HepG2 (cell line): ENCODE data around the gene RABEP2. TPM values are rescaled to one million over a fixed set of nuclear protein-coding genes. Genes with fewer than 3 reads are reported as not detected.
A peak's percentile ranks its signal among the peaks of the same experiment; 100 is the strongest.

ENCODE experiments used
- ATAC-seq: fragments of 200-7000 bp; cut with Tn5 transposase; 3 replicates; pipeline ENCODE4 v1.9.1; 2020; ENCODE audit warnings: mild to moderate bottlenecking, moderate library complexity
- BruUV-seq: library from RNA; stranded (reverse); fragments of 400-500 nt; replicated peaks from 2 replicates; lab custom pipeline; 2021; lab: Mats Ljungman, UMichigan
- CTCF ChIA-PET: fragments of 300-600 bp; formaldehyde crosslinking; extraction: SDS; loops from one replicate; lab custom pipeline; 2021; ENCODE audit warnings: low total read pairs, inconsistent platforms, low intra/inter-chr PET ratio; lab: Yijun Ruan, JAX
- POLR2A ChIA-PET: fragments of 350-600 bp; sonication (Branson Sonifier 250); formaldehyde crosslinking; loops from one replicate; lab custom pipeline; 2020; ENCODE audit warnings: antibody characterized with exemption, inconsistent platforms; lab: Yijun Ruan, JAX
- DNase-seq: peaks from one replicate; pipeline ENCODE4 v3.0.0-alpha.2; 2015; ENCODE audit warnings: low spot score
- FAIRE-seq: peaks from 3 replicates; lab custom pipeline; 2011; peaks lifted over from hg19 to GRCh38; lab: Jason Lieb, UNC
- H2AFZ ChIP-seq: one replicate; pipeline ENCODE4 v1.6.1; 2011; ENCODE audit warnings: low read length, inconsistent platforms
- H3K27ac ChIP-seq: fragments of 300-600 bp; 3 replicates; pipeline ENCODE4 v1.8.0; 2011; ENCODE audit warnings: mixed run types, mild to moderate bottlenecking, mixed read lengths, low read length, inconsistent platforms; ENCODE audit not compliant: insufficient read depth; ENCODE audit errors: extremely low read length
- H3K27me3 ChIP-seq, 2 experiments: fragments of 200-600 bp in 1 of 2; 2 replicates in 1 of 2; 3 replicates in 1 of 2; pipeline versions ENCODE4 v1.6.0 to v1.8.0; 2011; ENCODE audit warnings: low read length in 2 of 2, mild to moderate bottlenecking in 2 of 2, moderate library complexity in 2 of 2, inconsistent platforms in 1 of 2; ENCODE audit not compliant: insufficient read depth in 2 of 2, control insufficient read depth in 1 of 2
- H3K36me3 ChIP-seq, 2 experiments: fragments of 200-600 bp in 1 of 2; replicated peaks in 1 of 2; 2 replicates in 1 of 2; 3 replicates in 1 of 2; pipeline versions ENCODE4 v1.5.1 to v1.8.0; 2011; ENCODE audit warnings: low read length in 2 of 2, inconsistent platforms in 1 of 2; ENCODE audit not compliant: insufficient read depth in 2 of 2, control insufficient read depth in 1 of 2
- H3K4me1 ChIP-seq: 2 replicates; pipeline ENCODE4 v1.5.1; 2012; ENCODE audit warnings: low read length, inconsistent platforms; ENCODE audit not compliant: insufficient read depth
- H3K4me2 ChIP-seq: 2 replicates; pipeline ENCODE4 v1.6.0; 2011; ENCODE audit warnings: low read depth, low read length, inconsistent platforms
- H3K4me3 ChIP-seq, 3 experiments: fragments of 200-600 bp in 1 of 3; sonication (generic), shearing (Covaris generic) in 1 of 3; replicated peaks in 1 of 3; 2 replicates each; pipeline ENCODE4 v1.5.1; 2011 to 2016; ENCODE audit warnings: low read length in 3 of 3, inconsistent platforms in 2 of 3, low read depth in 2 of 3, mild to moderate bottlenecking in 2 of 3, control low read depth in 1 of 3, mixed read lengths in 1 of 3; ENCODE audit not compliant: insufficient read depth in 1 of 3
- H3K79me2 ChIP-seq: one replicate; pipeline ENCODE4 v1.6.1; 2011; ENCODE audit warnings: low read length, inconsistent platforms; ENCODE audit not compliant: insufficient read depth
- H3K9ac ChIP-seq: 2 replicates; pipeline ENCODE4 v1.6.0; 2011; ENCODE audit warnings: mild to moderate bottlenecking, low read depth, low read length, inconsistent platforms; ENCODE audit not compliant: insufficient read depth
- H3K9me3 ChIP-seq: 2 replicates; pipeline ENCODE4 v1.5.1; 2012; ENCODE audit warnings: mild to moderate bottlenecking, low read length
- H4K20me1 ChIP-seq: 2 replicates; pipeline ENCODE4 v1.6.0; 2011; ENCODE audit warnings: inconsistent platforms, mild to moderate bottlenecking, low read length, moderate library complexity; ENCODE audit not compliant: insufficient read depth
- AGO2 ChIP-seq: fragments of 200-400 bp; formaldehyde crosslinking; optimal IDR thresholded peaks from 2 replicates; pipeline ENCODE3; 2017; ENCODE audit warnings: mild to moderate bottlenecking, low read depth, low read length, moderate library complexity
- EED ChIP-seq: sonication (generic); formaldehyde crosslinking; IDR thresholded peaks from 2 replicates; pipeline ENCODE4 v1.5.0; 2020; ENCODE audit warnings: mild to moderate bottlenecking, missing genetic modification reagents
- FOXA3 ChIP-seq: IDR thresholded peaks from 2 replicates; pipeline ENCODE4 v1.6.1; 2016; ENCODE audit warnings: missing genetic modification reagents, missing compliant biosample characterization
- POLR2A ChIP-seq, 2 experiments: IDR thresholded peaks; 2 replicates each; pipeline ENCODE4 v1.6.1; 2011; ENCODE audit warnings: low read depth in 2 of 2, low read length in 2 of 2, mild to moderate bottlenecking in 1 of 2, moderate library complexity in 1 of 2; ENCODE audit not compliant: insufficient read depth in 1 of 2
- RBFOX2 ChIP-seq: fragments of 200-400 bp; formaldehyde crosslinking; IDR thresholded peaks from 2 replicates; pipeline ENCODE4 v1.6.1; 2017; ENCODE audit warnings: low read depth, mild to moderate bottlenecking, low read length
- TEAD2 ChIP-seq: sonication (generic); formaldehyde crosslinking; IDR thresholded peaks from 2 replicates; pipeline ENCODE4 v1.9.0; 2021; ENCODE audit warnings: missing genetic modification reagents
- ZEB1 ChIP-seq: IDR thresholded peaks from 2 replicates; pipeline ENCODE4 v1.6.1; 2012; ENCODE audit warnings: mild to moderate bottlenecking, low read depth, inconsistent platforms; ENCODE audit not compliant: insufficient replicate concordance
- ZSCAN12 ChIP-seq: sonication (generic); formaldehyde crosslinking; IDR thresholded peaks from 2 replicates; pipeline ENCODE4 v1.9.0; 2021; ENCODE audit warnings: mild to moderate bottlenecking, missing genetic modification reagents
- WGBS: methylation state at CpG from one replicate; pipeline ENCODE4 v1.1.6; 2017; ENCODE audit warnings: low lambda C conversion rate; 5-methylcytosine and 5-hydroxymethylcytosine counted together
- in situ Hi-C: cut with HindIII; loops from 2 replicates; pipeline ENCODE4 v1.10.0; 2017; ENCODE audit warnings: low pct_unique_long_range_greater_than_20kb; ENCODE audit not compliant: extremely low pct_ligation_motif_present
- intact Hi-C: fragments of 100-400 bp; cut with micrococcal nuclease; formaldehyde crosslinking; loops from one replicate; pipeline ENCODE4 v1.10.0; 2022; ENCODE audit not compliant: unreplicated experiment
- polyA plus RNA-seq, 8 experiments: library from polyadenylated mRNA; depleted of rRNA in 3 of 8; stranded (reverse) in 7 of 8; unstranded in 1 of 8; fragments of >200 nt; fragmentation: Illumina TruSeq in 4 of 8; extraction: Trizol in 4 of 8; gene quantifications; 2 replicates each; pipeline versions ENCODE4 v1.2.1 to v1.2.3, GENCODE V29; 2011 to 2016; ENCODE audit warnings: low read depth in 4 of 8, missing spikeins in 1 of 8, mixed read lengths in 1 of 8; ENCODE audit not compliant: insufficient read depth in 1 of 8
- total RNA-seq, 5 experiments: library from RNA; depleted of rRNA; stranded (reverse); fragments of >200 nt; fragmentation: Illumina TruSeq; extraction: Trizol; gene quantifications; 2 replicates each; pipeline ENCODE4 v1.2.3, GENCODE V29; 2016; ENCODE audit warnings: low read depth in 1 of 5

RABEP2 gene
- total and polyA plus RNA-seq, 2 of the 13 experiments (the other 11 are each of a cell fraction or from before 2014, with no cell fraction given), result 10.8 to 18.4 TPM

DNA sequence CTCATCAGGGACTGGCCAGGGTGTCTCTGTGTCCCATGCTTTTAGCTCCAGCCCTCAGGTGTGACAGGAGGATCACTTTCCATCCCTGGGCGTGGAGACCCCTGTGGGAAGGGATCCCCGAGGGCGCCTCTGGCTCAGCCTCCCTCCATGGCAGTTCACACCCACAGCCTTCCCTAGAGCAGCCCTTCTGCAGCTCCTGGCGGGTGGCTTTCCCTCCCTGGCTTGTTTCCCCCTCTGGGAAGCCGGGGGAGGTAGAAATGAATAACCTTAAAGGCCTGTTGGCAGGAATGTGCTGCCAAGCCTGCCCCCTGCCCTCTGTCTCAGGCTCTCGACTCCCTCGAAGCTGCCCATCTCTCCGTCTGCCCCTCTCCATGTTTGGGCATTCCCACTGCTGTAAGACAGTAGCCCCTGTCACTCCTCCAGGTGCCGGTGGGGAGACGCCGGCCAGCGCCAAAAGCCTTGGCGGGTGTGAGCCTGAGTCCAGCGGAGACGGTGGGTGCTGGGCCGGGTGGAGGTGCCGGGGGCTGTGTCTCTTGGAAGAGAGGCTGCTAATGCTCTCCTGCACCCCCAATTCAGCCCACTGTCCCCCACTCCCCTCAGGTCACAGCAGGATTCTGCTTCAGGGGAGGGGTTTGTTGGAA lies 48.9 kb downstream of the RABEP2 start:
- intact Hi-C loops, result no loop called here
- Histone ChIP-seq H3K27me3 (no peaks in the 10 kb centered on the region), H3K36me3 (peaks cover 23 to 34% of the 10 kb centered on the region in 2 experiments; a peak in 4 of 5 replicates), H3K4me1 (no peaks in the 10 kb centered on the region), H3K4me3 (no peak overlapping the region), H3K79me2 (no peaks in the 10 kb centered on the region), H3K9ac (no peak overlapping the region), H4K20me1 (no peaks in the 10 kb centered on the region), H3K4me2 (no peak overlapping the region), H3K27ac (no peak overlapping the region), H3K9me3 (no peaks in the 10 kb centered on the region), H2AFZ (no peak overlapping the region)
- TF ChIP-seq POLR2A (IDR thresholded peaks at IDR 0.05; ENCODE audit: insufficient read depth in 1 of 2, low read depth in 2 of 2, low read length in 2 of 2) (no peak), TEAD2 (CRISPR knock-in tag) (no peak), ZEB1 (no peak), EED (CRISPR knock-in tag) (no peak), RBFOX2 (0 out of 2 replicates have a peak, but pooled peaks have one; percentile 23), FOXA3 (no peak), ZSCAN12 (CRISPR knock-in tag) (no peak), AGO2 (peak; percentile 32)
- FAIRE-seq, result no peak
- ChIA-PET CTCF (no interaction called here), POLR2A (interaction anchor here (0.8 to 3.2 kb wide), 2 partner anchors 11 to 13 kb away, joined by 3 to 15 read pairs; partner anchors contain the start of gene SH2B1)
- no peak for ATAC-seq
- no peak for DNase-seq
- 93% methylated on average over 17 of the region's 17 CpGs for WGBS
- no TSS peak for BruUV-seq
- in situ Hi-C loops, result no loop called here
